Measurements from ENCODE around the gene EGLN3.

EGLN3 gene

DNA sequence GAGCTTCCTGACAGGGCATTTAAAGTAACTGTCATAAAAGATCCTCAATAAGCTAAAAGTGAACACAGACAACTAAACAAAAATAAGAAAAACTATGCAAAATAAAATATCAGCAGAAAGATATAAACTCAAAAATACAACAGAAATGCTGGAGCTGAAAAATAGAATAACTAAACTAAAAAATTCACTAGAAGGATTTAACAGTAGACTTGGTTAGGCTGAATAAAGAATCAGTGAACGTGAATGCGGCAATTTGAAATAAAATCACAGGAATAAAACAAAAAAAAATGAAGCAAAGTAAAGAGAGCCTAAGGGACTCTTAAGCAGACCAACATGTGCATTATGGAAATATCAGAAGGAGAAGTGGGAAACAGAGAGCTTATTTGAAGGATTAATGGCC lies 74.6 kb downstream of the EGLN3 start:
- DNase-seq: no peak
